HCT116 (cell line): ENCODE data around the gene ST7. TPM values are rescaled to one million over a fixed set of nuclear protein-coding genes. Genes with fewer than 3 reads are reported as not detected.

Experiments used
- ATAC-seq: fragments of 200-7000 bp; cut with Tn5 transposase; 2 replicates; pipeline ENCODE4 v1.9.1; 2020; ENCODE audit warnings: mild to moderate bottlenecking, moderate library complexity
- BruUV-seq: library from RNA; stranded (reverse); fragments of 400-500 nt; replicated peaks from 2 replicates; lab custom pipeline; 2021; lab: Mats Ljungman, UMichigan
- CTCF ChIA-PET: fragments of 300-600 bp; sonication (Branson Sonifier 250); formaldehyde crosslinking; loops from one replicate; lab custom pipeline; 2021; ENCODE audit warnings: antibody characterized with exemption; lab: Charles Lee
- POLR2A ChIA-PET: fragments of 300-600, 350-600 bp; sonication (Branson Sonifier 250); formaldehyde crosslinking; loops from one replicate; lab custom pipeline; 2021; ENCODE audit warnings: antibody characterized with exemption; lab: Charles Lee
- RAD21 ChIA-PET, 2 experiments: fragments of 300-600 bp; sonication (Branson Sonifier 250); formaldehyde crosslinking; loops; one replicate each; lab custom pipeline; 2023; ENCODE audit warnings: low total read pairs in 2 of 2; ENCODE audit not compliant: uncharacterized antibody in 2 of 2, unreplicated experiment in 2 of 2, low non-redundant PET in 1 of 2; lab: Charles Lee
- DNase-seq: peaks from one replicate; pipeline ENCODE4 v3.0.0-alpha.2; 2010; ENCODE audit warnings: low read depth, low spot score
- H2AFZ ChIP-seq: fragments of 200-600 bp; shearing (Covaris generic), sonication (generic); 2 replicates; pipeline ENCODE4 v1.6.1; 2017; ENCODE audit warnings: low read depth, mixed run types, mixed read lengths, antibody characterized with exemption, low read length; ENCODE audit not compliant: poor library complexity, severe bottlenecking
- H3K27ac ChIP-seq: 2 replicates; pipeline ENCODE4 v1.5.1; 2012; ENCODE audit warnings: low read depth, low read length
- H3K27me3 ChIP-seq: fragments of 200-600 bp; sonication (generic); 2 replicates; pipeline ENCODE4 v1.6.1; 2016; ENCODE audit warnings: mixed run types, low read length, mixed read lengths; ENCODE audit not compliant: insufficient read depth
- H3K36me3 ChIP-seq, 2 experiments: fragments of 200-500 bp in 1 of 2; fragments of 200-600 bp in 1 of 2; sonication (Bioruptor generic) in 1 of 2; sonication (generic) in 1 of 2; 2 replicates each; pipeline versions ENCODE4 v1.5.1 to v1.6.1; 2014 to 2016; ENCODE audit warnings: low read length in 2 of 2, inconsistent platforms in 1 of 2, mixed read lengths in 1 of 2, mixed run types in 1 of 2; ENCODE audit not compliant: insufficient read depth in 2 of 2, control insufficient read depth in 1 of 2
- H3K4me1 ChIP-seq, 2 experiments: fragments of 200-600 bp in 1 of 2; sonication (generic) in 1 of 2; 2 replicates each; pipeline versions ENCODE4 v1.5.1 to v1.6.1; 2012 to 2017; ENCODE audit warnings: low read length in 2 of 2, inconsistent platforms in 1 of 2, mild to moderate bottlenecking in 1 of 2, mixed read lengths in 1 of 2, mixed run types in 1 of 2, moderate library complexity in 1 of 2; ENCODE audit not compliant: insufficient read depth in 2 of 2, control insufficient read depth in 1 of 2
- H3K4me2 ChIP-seq: fragments of 200-600 bp; sonication (generic); 2 replicates; pipeline ENCODE4 v1.6.1; 2017; ENCODE audit warnings: mixed run types, low read length, mixed read lengths
- H3K4me3 ChIP-seq, 2 experiments: fragments of 200-600 bp in 1 of 2; sonication (generic) in 1 of 2; replicated peaks in 1 of 2; 2 replicates each; pipeline ENCODE4 v1.5.1; 2011 to 2016; ENCODE audit warnings: low read length in 2 of 2, control low read depth in 1 of 2, low read depth in 1 of 2, mild to moderate bottlenecking in 1 of 2, mixed read lengths in 1 of 2, mixed run types in 1 of 2
- H3K79me2 ChIP-seq: fragments of 200-600 bp; sonication (generic); 2 replicates; pipeline ENCODE4 v1.6.1; 2017; ENCODE audit warnings: mild to moderate bottlenecking, mixed run types, low read length, moderate library complexity, mixed read lengths; ENCODE audit not compliant: insufficient read depth
- H3K9ac ChIP-seq: fragments of 200-600 bp; sonication (generic); 2 replicates; pipeline ENCODE4 v1.6.1; 2016; ENCODE audit warnings: low read length, mixed read lengths
- H3K9me2 ChIP-seq: fragments of 200-600 bp; sonication (generic), shearing (Covaris generic); 2 replicates; pipeline ENCODE4 v1.6.1; 2017; ENCODE audit warnings: mixed run types, mild to moderate bottlenecking, moderate library complexity; ENCODE audit not compliant: insufficient read depth
- H3K9me3 ChIP-seq, 2 experiments: fragments of 200-500 bp in 1 of 2; fragments of 200-600 bp in 1 of 2; sonication (Bioruptor generic) in 1 of 2; sonication (generic) in 1 of 2; 2 replicates each; pipeline ENCODE4 v1.6.1; 2014 to 2017; ENCODE audit warnings: low read length in 2 of 2, mixed read lengths in 2 of 2, inconsistent platforms in 1 of 2, low read depth in 1 of 2, mild to moderate bottlenecking in 1 of 2, mixed run types in 1 of 2, moderate library complexity in 1 of 2; ENCODE audit not compliant: control insufficient read depth in 1 of 2, insufficient read depth in 1 of 2
- H4K20me1 ChIP-seq: fragments of 200-600 bp; sonication (generic), shearing (Covaris generic); 2 replicates; pipeline ENCODE4 v1.6.1; 2017; ENCODE audit warnings: mixed run types, mild to moderate bottlenecking, moderate library complexity; ENCODE audit not compliant: insufficient read depth
- ATF3 ChIP-seq: IDR thresholded peaks from 2 replicates; pipeline ENCODE4 v1.6.1; 2012
- CEBPB ChIP-seq: IDR thresholded peaks from 2 replicates; pipeline ENCODE4 v1.6.1; 2012; ENCODE audit warnings: low read depth
- ELF1 ChIP-seq: IDR thresholded peaks from 2 replicates; pipeline ENCODE4 v1.6.1; 2012; ENCODE audit warnings: low read depth, borderline replicate concordance
- EZH2 ChIP-seq: fragments of 200-600 bp; sonication (generic); IDR thresholded peaks from 2 replicates; pipeline ENCODE4 v1.6.1; 2017; ENCODE audit warnings: antibody characterized with exemption, mixed run types
- FOSL1 ChIP-seq: IDR thresholded peaks from 2 replicates; pipeline ENCODE4 v1.6.1; 2012; ENCODE audit warnings: low read depth
- POLR2A ChIP-seq: IDR thresholded peaks from 2 replicates; pipeline ENCODE4 v1.7.0; 2011; ENCODE audit warnings: borderline replicate concordance; ENCODE audit not compliant: insufficient read depth, insufficient read length; ENCODE audit errors: extremely low read depth
- SP1 ChIP-seq: IDR thresholded peaks from 2 replicates; pipeline ENCODE4 v1.6.1; 2012; ENCODE audit warnings: low read depth
- SRF ChIP-seq: IDR thresholded peaks from 2 replicates; pipeline ENCODE4 v1.6.1; 2012; ENCODE audit warnings: low read depth
- ZBTB33 ChIP-seq: IDR thresholded peaks from 2 replicates; pipeline ENCODE4 v1.6.1; 2011; ENCODE audit warnings: mild to moderate bottlenecking, low read length, moderate library complexity; ENCODE audit not compliant: insufficient replicate concordance; ENCODE audit errors: extremely low read depth
- ZFX ChIP-seq: fragments of 450-650 bp; IDR thresholded peaks from 2 replicates; pipeline ENCODE4 v1.6.1; 2017
- intact Hi-C: fragments of 100-400 bp; cut with micrococcal nuclease; formaldehyde crosslinking; loops from 2 replicates; pipeline ENCODE4 v1.10.0; 2022
- total RNA-seq: library from RNA; stranded (reverse); gene quantifications from one replicate; pipeline ENCODE4 v1.2.1, GENCODE V29; 2021; ENCODE audit not compliant: unreplicated experiment
- TF ChIP-seq, protein P1 (sequence below), 3 experiments: fragments of 200-600 bp in 1 of 3; sonication (generic) in 1 of 3; IDR thresholded peaks in 2 of 3; conservative IDR thresholded peaks in 1 of 3; 2 replicates each; pipeline ENCODE4 v1.5.1; 2012 to 2017; ENCODE audit warnings: low read depth in 2 of 3, low read length in 2 of 3, antibody characterized with exemption in 1 of 3, borderline replicate concordance in 1 of 3, control low read depth in 1 of 3, mild to moderate bottlenecking in 1 of 3, mixed read lengths in 1 of 3, mixed run types in 1 of 3, moderate library complexity in 1 of 3; ENCODE audit not compliant: insufficient read depth in 1 of 3
- TF ChIP-seq, protein P2 (sequence below): IDR thresholded peaks from 2 replicates; pipeline ENCODE4 v1.6.1; 2012

Gene ST7
- total RNA-seq, 1 experiment from 2014 or later: 12.6 TPM

DNA sequence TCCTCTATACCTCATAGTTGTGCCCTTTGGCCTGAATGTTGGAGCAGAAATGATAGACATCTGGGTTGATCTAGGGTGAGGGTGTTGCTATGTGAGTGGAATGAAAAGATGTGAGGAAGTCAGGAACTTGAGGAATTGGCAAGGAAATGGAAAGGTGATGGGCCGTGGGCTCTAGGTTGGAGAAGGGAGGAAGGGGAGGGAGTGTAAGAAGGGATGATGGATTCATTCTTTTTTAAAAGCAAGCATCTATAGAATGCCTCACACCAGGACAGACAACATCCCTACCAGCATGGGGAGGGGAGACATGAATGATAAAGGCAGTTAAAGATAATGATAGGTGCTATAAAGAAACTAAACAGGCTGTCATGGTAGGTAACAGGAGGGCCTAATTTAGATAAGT lies 201.4 kb downstream of the ST7 start:
- no peaks in the 10 kb centered on the region for H3K9me3 ChIP-seq
- TF ChIP-seq SP1 (no peak), POLR2A (no peak), ZBTB33 (no peak), CEBPB (no peak), ATF3 (no peak), ELF1 (no peak), FOSL1 (no peak), ZFX (no peak), SRF (no peak), EZH2 (no peak)
- TF ChIP-seq, protein P1, sequence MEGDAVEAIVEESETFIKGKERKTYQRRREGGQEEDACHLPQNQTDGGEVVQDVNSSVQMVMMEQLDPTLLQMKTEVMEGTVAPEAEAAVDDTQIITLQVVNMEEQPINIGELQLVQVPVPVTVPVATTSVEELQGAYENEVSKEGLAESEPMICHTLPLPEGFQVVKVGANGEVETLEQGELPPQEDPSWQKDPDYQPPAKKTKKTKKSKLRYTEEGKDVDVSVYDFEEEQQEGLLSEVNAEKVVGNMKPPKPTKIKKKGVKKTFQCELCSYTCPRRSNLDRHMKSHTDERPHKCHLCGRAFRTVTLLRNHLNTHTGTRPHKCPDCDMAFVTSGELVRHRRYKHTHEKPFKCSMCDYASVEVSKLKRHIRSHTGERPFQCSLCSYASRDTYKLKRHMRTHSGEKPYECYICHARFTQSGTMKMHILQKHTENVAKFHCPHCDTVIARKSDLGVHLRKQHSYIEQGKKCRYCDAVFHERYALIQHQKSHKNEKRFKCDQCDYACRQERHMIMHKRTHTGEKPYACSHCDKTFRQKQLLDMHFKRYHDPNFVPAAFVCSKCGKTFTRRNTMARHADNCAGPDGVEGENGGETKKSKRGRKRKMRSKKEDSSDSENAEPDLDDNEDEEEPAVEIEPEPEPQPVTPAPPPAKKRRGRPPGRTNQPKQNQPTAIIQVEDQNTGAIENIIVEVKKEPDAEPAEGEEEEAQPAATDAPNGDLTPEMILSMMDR (IDR thresholded peaks at IDR 0.05 in 2 of 3, conservative IDR thresholded peaks at IDR 0.05 in 1 of 3; ENCODE audit: borderline replicate concordance in 1 of 3, insufficient read depth in 1 of 3, low read depth in 2 of 3, low read length in 2 of 3): no peak
- TF ChIP-seq, protein P2, sequence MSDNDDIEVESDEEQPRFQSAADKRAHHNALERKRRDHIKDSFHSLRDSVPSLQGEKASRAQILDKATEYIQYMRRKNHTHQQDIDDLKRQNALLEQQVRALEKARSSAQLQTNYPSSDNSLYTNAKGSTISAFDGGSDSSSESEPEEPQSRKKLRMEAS: no peak
- peaks cover 0 to 10% of the 10 kb centered on the region in 2 experiments; a peak in 1 of 4 replicates for H3K4me1 ChIP-seq
- intact Hi-C loops: no loop called here
- ChIA-PET POLR2A (no interaction called here), RAD21 (no interaction called here), CTCF (no interaction called here)
- no peak for DNase-seq
- BruUV-seq: no TSS peak
- no peaks in the 10 kb centered on the region for H3K9me2 ChIP-seq
- H3K9ac ChIP-seq: no peak overlapping the region
- no peak overlapping the region for H3K4me3 ChIP-seq
- no peak overlapping the region for H3K4me2 ChIP-seq
- no peaks in the 10 kb centered on the region for H3K79me2 ChIP-seq
- no peak overlapping the region for H3K27ac ChIP-seq
- H3K27me3 ChIP-seq: no peaks in the 10 kb centered on the region
- H4K20me1 ChIP-seq: no peaks in the 10 kb centered on the region
- no peak overlapping the region for H2AFZ ChIP-seq
- ATAC-seq: no peak
- H3K36me3 ChIP-seq: no peaks in the 10 kb centered on the region
